GM23338 (cell line): Measurements from ENCODE around the gene COBL. TPM values are rescaled to one million over a fixed set of nuclear protein-coding genes. Genes with fewer than 3 reads are reported as not detected.
A peak's percentile ranks its signal among the peaks of the same experiment; 100 is the strongest.

ENCODE experiments used
- ATAC-seq: fragments of 200-7000 bp; cut with Tn5 transposase; 3 replicates; pipeline ENCODE4 v1.9.1; 2020
- DNase-seq: peaks from one replicate; pipeline ENCODE4 v3.0.0-alpha.2; 2015; ENCODE audit warnings: low spot score
- H2AFZ ChIP-seq: fragments of 200-600 bp; sonication (generic); 2 replicates; pipeline ENCODE4 v1.8.0; 2016; ENCODE audit warnings: antibody characterized with exemption, mild to moderate bottlenecking, moderate library complexity
- H3F3A ChIP-seq: fragments of 200-600 bp; sonication (generic); replicated peaks from 2 replicates; pipeline ENCODE4 v1.8.0; 2017; ENCODE audit warnings: antibody characterized with exemption, mixed run types, low read depth
- H3K27ac ChIP-seq: fragments of 200-600 bp; sonication (generic); 2 replicates; pipeline ENCODE4 v1.6.1; 2016; ENCODE audit warnings: low read depth
- H3K27me3 ChIP-seq: fragments of 200-600 bp; sonication (generic); 2 replicates; pipeline ENCODE4 v1.8.0; 2016; ENCODE audit warnings: mild to moderate bottlenecking, mixed run types, moderate library complexity; ENCODE audit not compliant: insufficient read depth
- H3K36me3 ChIP-seq: fragments of 200-600 bp; sonication (generic); 2 replicates; pipeline ENCODE4 v1.8.0; 2016; ENCODE audit warnings: mild to moderate bottlenecking; ENCODE audit not compliant: insufficient read depth
- H3K4me1 ChIP-seq: fragments of 200-600 bp; sonication (generic); 2 replicates; pipeline ENCODE4 v1.8.0; 2016; ENCODE audit warnings: mild to moderate bottlenecking, moderate library complexity; ENCODE audit not compliant: insufficient read depth
- H3K4me2 ChIP-seq: fragments of 200-600 bp; sonication (generic); 2 replicates; pipeline ENCODE4 v1.7.1; 2017; ENCODE audit warnings: mixed run types
- H3K4me3 ChIP-seq: fragments of 200-600 bp; sonication (generic); 2 replicates; pipeline ENCODE4 v1.6.1; 2016; ENCODE audit warnings: mixed run types
- H3K79me2 ChIP-seq: fragments of 200-600 bp; sonication (generic); replicated peaks from 2 replicates; pipeline ENCODE4 v1.8.0; 2017; ENCODE audit warnings: mild to moderate bottlenecking; ENCODE audit not compliant: insufficient read depth
- H3K9me2 ChIP-seq: fragments of 200-600 bp; sonication (generic); 2 replicates; pipeline ENCODE4 v1.8.0; 2017; ENCODE audit not compliant: insufficient read depth
- H4K20me1 ChIP-seq: fragments of 200-600 bp; sonication (generic); replicated peaks from 2 replicates; pipeline ENCODE4 v1.8.0; 2017; ENCODE audit warnings: mild to moderate bottlenecking; ENCODE audit not compliant: insufficient read depth
- H3K27ac Mint-ChIP-seq: 2 replicates; pipeline ENCODE4 v1.8.0; 2020; ENCODE audit warnings: inconsistent platforms, mild to moderate bottlenecking, moderate library complexity, mixed read lengths
- H3K27me3 Mint-ChIP-seq: 3 replicates; pipeline ENCODE4 v1.8.0; 2022; ENCODE audit warnings: low read depth, mild to moderate bottlenecking, moderate library complexity, mixed read lengths, inconsistent platforms; ENCODE audit not compliant: insufficient read depth, poor library complexity
- H3K36me3 Mint-ChIP-seq: 3 replicates; pipeline ENCODE4 v1.8.0; 2021; ENCODE audit warnings: low read depth, mild to moderate bottlenecking, inconsistent platforms, moderate library complexity, mixed read lengths
- H3K4me1 Mint-ChIP-seq: 3 replicates; pipeline ENCODE4 v1.8.0; 2020; ENCODE audit warnings: mild to moderate bottlenecking, inconsistent platforms, mixed read lengths
- H3K4me3 Mint-ChIP-seq: 3 replicates; pipeline ENCODE4 v1.8.0; 2021; ENCODE audit warnings: moderate library complexity, mild to moderate bottlenecking, inconsistent platforms, mixed read lengths
- H3K9me3 Mint-ChIP-seq: 3 replicates; pipeline ENCODE4 v1.8.0; 2020; ENCODE audit warnings: moderate library complexity, mild to moderate bottlenecking, inconsistent platforms, mixed read lengths
- CTCF ChIP-seq, 2 experiments: fragments of 200-600 bp in 1 of 2; sonication (generic) in 1 of 2; conservative IDR thresholded peaks; 2 replicates each; pipeline versions ENCODE4 v1.5.1 to v1.6.1; 2016 to 2017; ENCODE audit warnings: antibody characterized with exemption in 2 of 2, low read depth in 2 of 2, mild to moderate bottlenecking in 2 of 2, moderate library complexity in 1 of 2
- EZH2 ChIP-seq: fragments of 200-600 bp; sonication (generic); IDR thresholded peaks from one replicate; pipeline ENCODE4 v1.8.0; 2017; ENCODE audit warnings: antibody characterized with exemption, mild to moderate bottlenecking, low read depth; ENCODE audit not compliant: unreplicated experiment
- EZH2phosphoT487 ChIP-seq: fragments of 200-600 bp; sonication (generic); IDR thresholded peaks from one replicate; pipeline ENCODE4 v1.8.1; 2018; ENCODE audit warnings: antibody characterized with exemption; ENCODE audit not compliant: unreplicated experiment
- JUNB ChIP-seq: IDR thresholded peaks from one replicate; pipeline ENCODE4 v1.6.1; 2016; ENCODE audit warnings: antibody characterized with exemption; ENCODE audit not compliant: unreplicated experiment
- NANOG ChIP-seq: IDR thresholded peaks from 2 replicates; pipeline ENCODE4 v1.6.1; 2016; ENCODE audit warnings: antibody characterized with exemption, borderline replicate concordance
- POLR2AphosphoS5 ChIP-seq: IDR thresholded peaks from 2 replicates; pipeline ENCODE4 v1.6.1; 2016; ENCODE audit warnings: antibody characterized with exemption, low read depth
- REST ChIP-seq: IDR thresholded peaks from one replicate; pipeline ENCODE4 v1.6.1; 2018; ENCODE audit warnings: antibody characterized with exemption; ENCODE audit not compliant: unreplicated experiment
- STAT1 ChIP-seq: IDR thresholded peaks from one replicate; pipeline ENCODE4 v1.6.1; 2016; ENCODE audit warnings: antibody characterized with exemption; ENCODE audit not compliant: unreplicated experiment
- ZNF114 ChIP-seq: fragments of 250-450 bp; sonication (Bioruptor Pico); IDR thresholded peaks from 2 replicates; pipeline ENCODE4 v1.5.0; 2020; ENCODE audit warnings: mild to moderate bottlenecking, moderate library complexity
- polyA plus RNA-seq: library from polyadenylated mRNA; unstranded; fragments of >200 nt; fragmentation: Nextera tagmentation; extraction: Ambion mirVana; gene quantifications from 2 replicates; pipeline ENCODE4 v1.2.1, GENCODE V29; 2016
- total RNA-seq: library from RNA; depleted of rRNA; stranded (reverse); fragments of >200 nt; shearing (Covaris generic); gene quantifications from 2 replicates; pipeline ENCODE4 v1.2.3, GENCODE V29; 2014
- TF ChIP-seq, protein P1 (sequence below): fragments of 250-450 bp; sonication (Bioruptor Pico); IDR thresholded peaks from 2 replicates; pipeline ENCODE4 v1.5.0; 2020; ENCODE audit warnings: mild to moderate bottlenecking, moderate library complexity

Gene COBL
- total and polyA plus RNA-seq, 2 experiments from 2014 or later = 18.3 to 51.9 TPM

GRCh38 chr7:51274955-51275354 lies 41.7 kb downstream of the COBL start (continued):
- TF ChIP-seq, protein P1, sequence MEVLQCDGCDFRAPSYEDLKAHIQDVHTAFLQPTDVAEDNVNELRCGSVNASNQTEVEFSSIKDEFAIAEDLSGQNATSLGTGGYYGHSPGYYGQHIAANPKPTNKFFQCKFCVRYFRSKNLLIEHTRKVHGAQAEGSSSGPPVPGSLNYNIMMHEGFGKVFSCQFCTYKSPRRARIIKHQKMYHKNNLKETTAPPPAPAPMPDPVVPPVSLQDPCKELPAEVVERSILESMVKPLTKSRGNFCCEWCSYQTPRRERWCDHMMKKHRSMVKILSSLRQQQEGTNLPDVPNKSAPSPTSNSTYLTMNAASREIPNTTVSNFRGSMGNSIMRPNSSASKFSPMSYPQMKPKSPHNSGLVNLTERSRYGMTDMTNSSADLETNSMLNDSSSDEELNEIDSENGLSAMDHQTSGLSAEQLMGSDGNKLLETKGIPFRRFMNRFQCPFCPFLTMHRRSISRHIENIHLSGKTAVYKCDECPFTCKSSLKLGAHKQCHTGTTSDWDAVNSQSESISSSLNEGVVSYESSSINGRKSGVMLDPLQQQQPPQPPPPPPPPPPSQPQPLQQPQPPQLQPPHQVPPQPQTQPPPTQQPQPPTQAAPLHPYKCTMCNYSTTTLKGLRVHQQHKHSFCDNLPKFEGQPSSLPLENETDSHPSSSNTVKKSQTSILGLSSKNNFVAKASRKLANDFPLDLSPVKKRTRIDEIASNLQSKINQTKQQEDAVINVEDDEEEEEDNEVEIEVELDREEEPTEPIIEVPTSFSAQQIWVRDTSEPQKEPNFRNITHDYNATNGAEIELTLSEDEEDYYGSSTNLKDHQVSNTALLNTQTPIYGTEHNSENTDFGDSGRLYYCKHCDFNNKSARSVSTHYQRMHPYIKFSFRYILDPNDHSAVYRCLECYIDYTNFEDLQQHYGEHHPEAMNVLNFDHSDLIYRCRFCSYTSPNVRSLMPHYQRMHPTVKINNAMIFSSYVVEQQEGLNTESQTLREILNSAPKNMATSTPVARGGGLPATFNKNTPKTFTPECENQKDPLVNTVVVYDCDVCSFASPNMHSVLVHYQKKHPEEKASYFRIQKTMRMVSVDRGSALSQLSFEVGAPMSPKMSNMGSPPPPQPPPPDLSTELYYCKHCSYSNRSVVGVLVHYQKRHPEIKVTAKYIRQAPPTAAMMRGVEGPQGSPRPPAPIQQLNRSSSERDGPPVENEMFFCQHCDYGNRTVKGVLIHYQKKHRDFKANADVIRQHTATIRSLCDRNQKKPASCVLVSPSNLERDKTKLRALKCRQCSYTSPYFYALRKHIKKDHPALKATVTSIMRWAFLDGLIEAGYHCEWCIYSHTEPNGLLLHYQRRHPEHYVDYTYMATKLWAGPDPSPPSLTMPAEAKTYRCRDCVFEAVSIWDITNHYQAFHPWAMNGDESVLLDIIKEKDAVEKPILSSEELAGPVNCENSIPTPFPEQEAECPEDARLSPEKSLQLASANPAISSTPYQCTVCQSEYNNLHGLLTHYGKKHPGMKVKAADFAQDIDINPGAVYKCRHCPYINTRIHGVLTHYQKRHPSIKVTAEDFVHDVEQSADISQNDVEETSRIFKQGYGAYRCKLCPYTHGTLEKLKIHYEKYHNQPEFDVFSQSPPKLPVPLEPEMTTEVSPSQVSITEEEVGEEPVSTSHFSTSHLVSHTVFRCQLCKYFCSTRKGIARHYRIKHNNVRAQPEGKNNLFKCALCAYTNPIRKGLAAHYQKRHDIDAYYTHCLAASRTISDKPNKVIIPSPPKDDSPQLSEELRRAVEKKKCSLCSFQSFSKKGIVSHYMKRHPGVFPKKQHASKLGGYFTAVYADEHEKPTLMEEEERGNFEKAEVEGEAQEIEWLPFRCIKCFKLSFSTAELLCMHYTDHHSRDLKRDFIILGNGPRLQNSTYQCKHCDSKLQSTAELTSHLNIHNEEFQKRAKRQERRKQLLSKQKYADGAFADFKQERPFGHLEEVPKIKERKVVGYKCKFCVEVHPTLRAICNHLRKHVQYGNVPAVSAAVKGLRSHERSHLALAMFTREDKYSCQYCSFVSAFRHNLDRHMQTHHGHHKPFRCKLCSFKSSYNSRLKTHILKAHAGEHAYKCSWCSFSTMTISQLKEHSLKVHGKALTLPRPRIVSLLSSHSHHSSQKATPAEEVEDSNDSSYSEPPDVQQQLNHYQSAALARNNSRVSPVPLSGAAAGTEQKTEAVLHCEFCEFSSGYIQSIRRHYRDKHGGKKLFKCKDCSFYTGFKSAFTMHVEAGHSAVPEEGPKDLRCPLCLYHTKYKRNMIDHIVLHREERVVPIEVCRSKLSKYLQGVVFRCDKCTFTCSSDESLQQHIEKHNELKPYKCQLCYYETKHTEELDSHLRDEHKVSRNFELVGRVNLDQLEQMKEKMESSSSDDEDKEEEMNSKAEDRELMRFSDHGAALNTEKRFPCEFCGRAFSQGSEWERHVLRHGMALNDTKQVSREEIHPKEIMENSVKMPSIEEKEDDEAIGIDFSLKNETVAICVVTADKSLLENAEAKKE (CRISPR knock-in tag) = no peak
- no peak for TF ChIP-seq STAT1
- TF ChIP-seq CTCF (conservative IDR thresholded peaks at IDR 0.05; ENCODE audit: low read depth in 2 of 2) = no peak
- no peak for TF ChIP-seq JUNB

DNA sequence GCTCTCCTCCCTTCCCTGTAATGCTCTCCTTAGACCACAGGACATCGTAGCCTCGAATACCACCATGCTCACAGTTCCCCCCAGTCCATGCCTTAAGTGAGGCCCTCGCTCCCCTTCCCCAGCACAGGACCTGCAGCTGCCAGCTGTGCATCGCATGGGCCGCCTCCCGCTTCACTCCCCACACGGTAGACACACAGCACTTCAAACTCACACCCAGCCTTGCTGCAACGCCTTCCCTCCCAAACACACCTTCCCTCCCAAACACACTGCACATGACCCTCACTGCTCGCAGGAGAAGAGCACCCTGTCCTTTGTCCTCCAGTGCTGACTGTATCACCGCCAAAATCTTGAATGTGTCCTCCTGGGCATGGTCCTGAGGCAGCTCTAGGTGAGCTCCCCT lies 42.6 kb downstream of the COBL start:
- H3K9me2 ChIP-seq = no peaks in the 10 kb centered on the region
- peaks cover 16% of the 10 kb centered on the region; the same call in 1 of the 2 replicates for H3K4me1 ChIP-seq
- Mint-ChIP-seq H3K36me3 (no peaks in the 10 kb centered on the region), H3K27ac (no peak overlapping the region), H3K27me3 (peaks cover 5% of the 10 kb centered on the region), H3K4me3 (no peak overlapping the region), H3K4me1 (peaks cover 37% of the 10 kb centered on the region), H3K9me3 (no peaks in the 10 kb centered on the region)
- no peak overlapping the region for H3K27ac ChIP-seq
- ATAC-seq (peak; percentile 10; the same call in 2 of the 3 replicates), DNase-seq (no peak)
- H3K36me3 ChIP-seq = no peaks in the 10 kb centered on the region
- H3K4me3 ChIP-seq = no peak overlapping the region
- peaks cover 15% of the 10 kb centered on the region for H4K20me1 ChIP-seq
- no peaks in the 10 kb centered on the region; the same call in 1 of the 2 replicates for H3F3A ChIP-seq
- no peaks in the 10 kb centered on the region for H3K27me3 ChIP-seq
- peaks cover 97% of the 10 kb centered on the region for H3K79me2 ChIP-seq
- no peak overlapping the region for H2AFZ ChIP-seq
- H3K4me2 ChIP-seq = no peak overlapping the region
- TF ChIP-seq POLR2AphosphoS5 (no peak), EZH2phosphoT487 (no peak), NANOG (no peak), REST (no peak), ZNF114 (CRISPR knock-in tag) (no peak), JUNB (no peak), EZH2 (no peak)
